Measurements from ENCODE around the gene RPL14.

RPL14 gene

GRCh38 chr3:40464339-40465110, 7.4 kb downstream of the RPL14 start:
- no peak for DNase-seq

GRCh38 chr3:40465111-40465407, 7.9 kb downstream of the RPL14 start:
- DNase-seq = no peak

- no peak for DNase-seq
Measured at GRCh38 chr3:40465456-40465855, 8.3 kb downstream of the RPL14 start.

DNA sequence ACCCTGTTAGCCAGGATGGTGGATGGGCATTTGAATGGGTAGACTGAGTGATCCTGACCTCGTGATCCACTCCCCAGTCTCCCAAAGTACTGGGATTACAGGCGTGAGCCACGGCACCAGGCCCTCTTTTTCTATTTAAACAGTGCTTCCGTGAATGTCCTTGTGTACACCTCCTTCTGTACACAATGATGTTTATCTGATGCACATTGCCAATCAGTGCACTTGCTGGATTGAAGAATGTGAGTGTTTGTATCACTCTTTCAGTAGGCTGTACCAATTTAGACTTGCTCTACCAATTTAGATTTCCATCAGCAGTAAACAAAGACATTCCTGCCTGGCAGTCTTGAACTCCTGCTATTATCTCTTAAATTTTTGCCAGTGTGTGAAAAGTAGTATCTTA, 10.9 kb downstream of the RPL14 start:
- DNase-seq = no peak

- no peak for DNase-seq
Measured at GRCh38 chr3:40470701-40471100, 13.6 kb downstream of the RPL14 start.

DNA sequence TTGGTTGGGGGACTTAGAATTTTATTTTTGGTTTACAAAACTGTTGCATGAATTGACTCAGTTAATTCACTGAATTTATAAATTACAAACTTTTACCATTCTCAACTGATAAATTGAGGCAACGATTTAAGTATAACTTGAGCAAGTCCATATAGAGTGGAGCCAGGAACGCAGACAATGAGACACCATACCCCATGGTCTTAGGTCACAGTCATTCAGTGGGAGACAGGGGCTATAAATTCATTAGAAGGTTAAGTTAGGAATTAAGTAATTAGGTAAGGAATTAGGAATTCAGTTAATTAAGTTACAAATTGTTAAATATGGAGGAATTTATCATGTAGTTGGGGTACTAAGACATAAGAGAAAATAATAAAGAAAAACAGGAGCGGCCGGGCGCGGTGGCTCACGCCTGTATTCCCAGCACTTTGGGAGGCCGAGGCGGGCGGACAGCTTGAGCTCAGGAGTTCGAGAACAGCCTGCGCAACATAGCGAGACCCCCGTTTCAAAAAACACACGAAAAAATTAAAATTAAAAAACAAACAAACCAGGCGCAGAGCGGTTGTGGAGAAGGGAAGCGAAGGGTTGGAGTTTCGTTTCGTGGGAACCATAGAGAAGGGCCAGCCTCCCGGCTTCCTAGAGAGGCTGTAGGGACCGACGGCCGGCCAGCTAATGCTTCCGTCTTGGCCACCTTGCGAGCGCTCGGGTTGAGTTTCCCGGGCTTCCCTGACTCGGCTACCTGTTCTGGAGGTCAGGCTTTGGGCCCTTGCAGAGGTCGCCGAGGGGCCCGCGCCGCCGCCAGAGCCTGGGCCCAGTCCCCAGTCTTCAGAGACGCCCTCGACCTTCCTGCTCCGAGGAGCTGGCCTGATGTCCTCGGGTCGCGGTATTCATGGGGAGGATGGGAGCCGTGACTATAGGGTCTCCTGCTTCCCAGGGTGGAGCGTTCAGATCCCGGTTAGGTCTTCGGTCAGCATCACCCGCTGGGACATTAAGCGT, 19.6 kb downstream of the RPL14 start, which contains the start of gene ZNF619:
ZNF619 (plus strand) TSS at position 645 of the 993 bp plus-strand sequence. CDS start 858 bp downstream, outside the sequence.
- DNase-seq = peak; percentile 32

DNA sequence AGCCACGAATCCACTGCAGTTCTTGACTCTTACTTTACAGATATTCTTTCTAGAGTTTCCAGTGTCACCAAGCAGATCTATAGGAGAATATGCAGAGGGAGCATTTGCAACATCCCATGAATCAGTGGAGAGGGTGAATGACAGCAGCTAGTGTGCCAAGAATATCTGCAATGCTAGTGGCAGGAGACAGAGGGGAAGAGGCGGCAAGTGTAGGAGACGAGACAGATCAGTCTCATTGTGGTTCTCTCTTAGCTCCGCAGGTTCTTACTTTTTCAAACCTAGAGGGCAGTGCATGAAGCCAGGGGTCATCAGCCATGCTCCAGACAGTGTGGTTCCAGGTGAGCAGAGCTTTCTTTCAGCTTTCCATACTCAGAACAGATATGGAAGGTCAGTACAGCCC, 20.5 kb downstream of the RPL14 start:
- DNase-seq = no peak

DNA sequence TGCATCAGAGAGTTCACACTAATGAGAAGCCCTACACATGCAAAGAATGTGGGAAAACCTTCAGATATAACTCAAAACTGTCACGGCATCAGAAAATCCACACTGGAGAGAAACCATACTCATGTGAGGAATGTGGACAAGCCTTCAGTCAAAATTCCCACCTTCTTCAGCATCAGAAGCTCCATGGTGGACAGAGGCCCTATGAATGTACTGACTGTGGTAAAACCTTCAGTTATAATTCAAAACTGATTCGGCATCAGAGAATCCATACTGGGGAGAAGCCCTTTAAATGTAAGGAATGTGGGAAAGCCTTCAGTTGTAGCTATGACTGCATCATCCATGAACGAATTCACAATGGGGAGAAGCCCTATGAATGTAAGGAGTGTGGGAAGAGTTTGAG, 30.0 kb downstream of the RPL14 start:
- DNase-seq = no peak

DNA sequence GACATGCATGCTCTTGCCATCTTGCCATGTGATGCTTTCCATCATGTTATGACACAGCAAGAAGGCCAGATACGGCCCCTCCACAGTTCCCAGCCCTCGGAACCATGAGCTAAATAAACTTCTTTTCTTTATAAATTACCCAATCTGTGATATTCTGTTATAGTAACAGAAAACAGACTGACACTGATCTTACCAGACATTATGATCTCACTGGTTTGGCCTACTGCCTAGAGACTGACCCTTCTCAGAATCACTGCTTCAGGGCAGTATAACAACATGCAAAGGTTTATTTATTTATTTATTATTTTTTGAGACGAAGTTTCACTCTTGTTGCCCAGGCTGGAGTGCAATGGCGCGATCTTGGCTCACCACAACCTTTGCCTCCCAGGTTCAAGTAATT, 33.8 kb downstream of the RPL14 start:
- no peak for DNase-seq

DNA sequence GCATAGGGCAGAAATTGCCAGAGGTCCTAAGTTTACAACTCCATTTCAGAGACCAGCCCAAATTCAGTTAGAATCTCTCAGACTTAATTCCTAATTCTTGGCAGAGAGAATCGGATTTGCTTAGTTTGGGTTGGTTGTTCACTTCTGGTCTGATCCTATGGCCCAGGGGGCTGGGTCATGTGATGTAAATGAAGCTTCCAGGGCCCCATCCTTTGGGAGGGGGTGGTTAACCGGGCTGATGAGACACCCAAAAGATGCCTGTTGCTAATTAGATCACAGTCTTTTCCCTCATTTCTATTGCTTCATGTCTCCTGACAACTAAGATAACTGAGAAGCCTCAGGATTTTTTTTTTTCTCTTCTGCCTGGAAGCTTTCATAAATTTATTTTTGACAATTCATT, 37.6 kb downstream of the RPL14 start:
- no peak for DNase-seq

- DNase-seq = no peak
Measured at GRCh38 chr3:40497288-40497687, 40.1 kb downstream of the RPL14 start.

- DNase-seq = no peak
Measured at GRCh38 chr3:40499952-40500351, 42.8 kb downstream of the RPL14 start.

GRCh38 chr3:40502034-40502433, 44.9 kb downstream of the RPL14 start:
- DNase-seq = no peak

DNA sequence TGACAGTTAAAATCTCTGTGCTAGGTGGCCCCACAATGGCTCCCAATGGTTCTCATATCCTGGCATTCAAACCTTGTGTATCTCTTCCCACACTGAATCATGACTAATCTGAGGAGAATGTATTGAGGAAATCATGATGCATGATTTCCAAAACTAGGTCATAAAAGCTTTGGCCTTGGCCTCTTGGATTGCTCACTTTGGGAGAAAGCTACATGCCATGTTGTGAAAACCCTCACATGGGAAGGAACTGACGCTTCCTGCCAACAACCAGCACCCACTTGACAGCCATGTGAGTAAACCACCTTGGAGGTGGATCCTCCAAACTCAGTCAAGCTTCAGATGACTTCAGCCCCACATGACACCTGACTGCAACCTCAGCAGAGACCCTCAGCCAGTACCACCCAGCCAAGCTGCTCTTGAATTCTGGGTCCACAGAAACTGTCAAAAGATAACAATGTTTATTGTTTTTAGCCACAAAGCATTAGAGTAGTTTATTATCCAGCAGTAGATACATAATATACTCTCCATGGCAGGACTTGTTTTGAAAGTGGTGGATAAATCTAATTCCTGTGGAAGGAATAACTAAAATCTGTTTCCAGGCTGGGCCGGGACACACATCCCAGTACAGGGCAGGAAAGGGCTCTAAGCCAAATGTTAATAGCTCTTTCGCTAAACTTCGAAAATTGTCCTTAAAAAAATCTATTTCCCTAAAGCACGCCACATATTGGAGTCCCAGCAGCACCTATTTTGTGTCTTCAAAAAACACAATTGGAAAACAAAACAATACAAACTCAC, 47.7 kb downstream of the RPL14 start:
- DNase-seq = no peak

- DNase-seq = peak; percentile 30
Measured at GRCh38 chr3:40505599-40506462, 48.7 kb downstream of the RPL14 start, which contains the start of gene ZNF620. Gene ZNF620, plus strand, starts transcription at chr3:40506039. Its CDS starts 314 bp downstream, at chr3:40506353.

GRCh38 chr3:40511031-40511718, 54.0 kb downstream of the RPL14 start:
- DNase-seq = no peak

DNA sequence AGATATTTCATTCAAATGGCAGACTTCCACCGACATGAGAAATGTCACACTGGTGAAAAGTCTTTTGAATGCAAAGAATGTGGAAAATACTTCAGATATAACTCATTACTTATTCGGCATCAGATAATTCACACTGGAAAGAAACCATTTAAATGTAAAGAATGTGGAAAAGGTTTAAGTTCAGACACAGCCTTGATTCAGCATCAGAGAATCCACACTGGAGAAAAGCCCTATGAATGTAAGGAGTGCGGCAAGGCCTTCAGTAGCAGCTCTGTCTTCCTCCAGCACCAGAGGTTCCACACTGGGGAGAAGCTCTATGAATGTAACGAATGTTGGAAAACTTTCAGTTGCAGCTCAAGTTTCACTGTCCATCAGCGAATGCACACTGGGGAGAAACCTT, 59.1 kb downstream of the RPL14 start:
- DNase-seq = no peak

DNA sequence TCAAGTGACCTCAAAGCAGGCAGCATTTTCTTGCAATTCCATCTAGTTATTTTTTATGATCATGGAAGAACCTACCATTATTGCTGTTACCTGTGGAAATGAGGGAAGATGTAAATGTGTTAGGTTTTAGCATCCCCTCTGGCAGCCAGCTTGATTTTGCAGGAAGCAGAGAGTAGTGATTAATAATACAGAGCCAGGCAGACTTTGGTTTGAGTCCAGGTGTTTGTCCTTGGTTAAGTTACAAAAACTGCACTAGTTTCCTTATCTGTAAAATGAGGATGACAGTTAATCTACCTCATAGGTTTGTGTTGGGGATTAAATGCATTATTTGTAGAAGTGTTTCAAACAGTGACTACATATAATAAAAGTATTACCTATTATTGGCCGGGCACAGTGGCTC, 60.9 kb downstream of the RPL14 start:
- no peak for DNase-seq

All from activated T-cell treated with anti-CD3 and anti-CD28 coated beads for 4 hours (primary cell).